CD4-positive, alpha-beta T cell treated with Interferon gamma for 1 hour (primary cell): Measurements from ENCODE around the gene KRT78.
A peak's percentile ranks its signal among the peaks of the same experiment; 100 is the strongest.
"Not testable (repeated sequence)": the region's sequence is repeated elsewhere in the genome, so short reads cannot be mapped to it uniquely, and the experiment has no call there.

Experiments used
- DNase-seq: peaks from one replicate; pipeline ENCODE4 v3.0.0-alpha.2; 2020

KRT78 gene

GRCh38 chr12:52848661-52849255, at the start of gene KRT78:
KRT78 (minus strand) TSS chr12:52848994; CDS start chr12:52848930, 64 bp downstream.
- DNase-seq: no peak

GRCh38 chr12:52896190-52897100, 47.7 kb upstream of the KRT78 start:
- DNase-seq: no peak

GRCh38 chr12:52895726-52896189, 47.0 kb upstream of the KRT78 start:
- DNase-seq: no peak

GRCh38 chr12:52892974-52893373, 44.2 kb upstream of the KRT78 start:
- no peak for DNase-seq

- no peak for DNase-seq
Observed at GRCh38 chr12:52892207-52892852, 43.5 kb upstream of the KRT78 start.

- DNase-seq: no peak
Observed at GRCh38 chr12:52891044-52891443, 42.2 kb upstream of the KRT78 start.

- DNase-seq: no peak
Observed at GRCh38 chr12:52890417-52890816, 41.6 kb upstream of the KRT78 start.

GRCh38 chr12:52884526-52885293, 35.9 kb upstream of the KRT78 start:
- peak; percentile 63 for DNase-seq

GRCh38 chr12:52880499-52880898, 31.7 kb upstream of the KRT78 start:
- DNase-seq: not testable (repeated sequence)

- DNase-seq: peak; percentile 61
Observed at GRCh38 chr12:52879394-52880351, 30.9 kb upstream of the KRT78 start.

GRCh38 chr12:52878507-52879393, 30.0 kb upstream of the KRT78 start:
- DNase-seq: no peak

- DNase-seq: no peak
Observed at GRCh38 chr12:52877242-52877641, 28.4 kb upstream of the KRT78 start.

GRCh38 chr12:52876372-52876771, 27.6 kb upstream of the KRT78 start:
- no peak for DNase-seq

GRCh38 chr12:52874573-52875435, 26.0 kb upstream of the KRT78 start:
- DNase-seq: no peak

GRCh38 chr12:52873832-52874572, 25.2 kb upstream of the KRT78 start:
- DNase-seq: peak; percentile 68

GRCh38 chr12:52873513-52873831, 24.7 kb upstream of the KRT78 start:
- DNase-seq: no peak

- no peak for DNase-seq
Observed at GRCh38 chr12:52872644-52873389, 24.0 kb upstream of the KRT78 start.
